A673 (cell line): ENCODE results near the gene MBD3L2. TPM values are rescaled to one million over a fixed set of nuclear protein-coding genes. Genes with fewer than 3 reads are reported as not detected.

ENCODE experiments used
- BruUV-seq: library from RNA; stranded (reverse); fragments of 400-500 nt; replicated peaks from 2 replicates; lab custom pipeline; 2021; lab: Mats Ljungman, UMichigan
- CTCF ChIA-PET: fragments of 300-600 bp; sonication (Branson Sonifier 250); formaldehyde crosslinking; loops from one replicate; lab custom pipeline; 2022; ENCODE audit warnings: antibody characterized with exemption; lab: Charles Lee
- POLR2A ChIA-PET: fragments of 300-600 bp; sonication (Branson Sonifier 250); formaldehyde crosslinking; loops from one replicate; lab custom pipeline; 2022; ENCODE audit warnings: antibody characterized with exemption; ENCODE audit not compliant: low non-redundant PET; lab: Charles Lee
- DNase-seq: peaks from one replicate; pipeline ENCODE4 v3.0.0-alpha.2; 2015; ENCODE audit warnings: low spot score
- H3K27ac ChIP-seq: fragments of 200-600 bp; sonication (generic); 2 replicates; pipeline ENCODE4 v1.5.1; 2016; ENCODE audit warnings: mixed run types, low read depth, mild to moderate bottlenecking, mixed read lengths, antibody characterized with exemption, low read length; ENCODE audit not compliant: poor library complexity, severe bottlenecking
- H3K27me3 ChIP-seq: fragments of 200-600 bp; sonication (generic); replicated peaks from 2 replicates; pipeline ENCODE4 v1.6.1; 2017; ENCODE audit warnings: mixed run types, low read depth, mild to moderate bottlenecking, mixed read lengths, antibody characterized with exemption, low read length; ENCODE audit not compliant: insufficient read depth, poor library complexity
- H3K36me3 ChIP-seq: fragments of 200-600 bp; sonication (generic); 2 replicates; pipeline ENCODE4 v1.6.1; 2016; ENCODE audit warnings: mixed run types, mild to moderate bottlenecking, mixed read lengths, antibody characterized with exemption, low read length; ENCODE audit not compliant: insufficient read depth, poor library complexity, severe bottlenecking
- H3K4me1 ChIP-seq: fragments of 200-600 bp; sonication (generic); 2 replicates; pipeline ENCODE4 v1.6.1; 2017; ENCODE audit warnings: mixed run types, mild to moderate bottlenecking, mixed read lengths, antibody characterized with exemption, low read length; ENCODE audit not compliant: insufficient read depth, poor library complexity, severe bottlenecking
- H3K4me3 ChIP-seq: fragments of 200-600 bp; sonication (generic); 2 replicates; pipeline ENCODE4 v1.5.1; 2016; ENCODE audit warnings: low read depth, mixed run types, mild to moderate bottlenecking, mixed read lengths, low read length; ENCODE audit not compliant: poor library complexity, severe bottlenecking
- H3K9me3 ChIP-seq: fragments of 200-600 bp; sonication (generic); 2 replicates; pipeline ENCODE4 v1.6.1; 2016; ENCODE audit warnings: mixed run types, low read depth, mild to moderate bottlenecking, mixed read lengths, antibody characterized with exemption, low read length; ENCODE audit not compliant: poor library complexity, severe bottlenecking
- EZH2 ChIP-seq: fragments of 200-600 bp; sonication (generic); IDR thresholded peaks from 2 replicates; pipeline ENCODE4 v1.6.1; 2017; ENCODE audit warnings: borderline replicate concordance, low read depth, mild to moderate bottlenecking, mixed read lengths, antibody characterized with exemption, low read length; ENCODE audit not compliant: poor library complexity, severe bottlenecking
- intact Hi-C: fragments of 100-400 bp; cut with micrococcal nuclease; formaldehyde crosslinking; loops from one replicate; pipeline ENCODE4 v1.10.0; 2022; ENCODE audit not compliant: unreplicated experiment
- total RNA-seq: library from RNA; stranded (reverse); gene quantifications from 2 replicates; pipeline ENCODE4 v1.2.3, GENCODE V29; 2021
- TF ChIP-seq, protein P1 (sequence below): fragments of 300-800, 200-600 bp; sonication (generic); conservative IDR thresholded peaks from 2 replicates; pipeline ENCODE4 v1.5.1; 2017; ENCODE audit warnings: low read depth, mild to moderate bottlenecking, antibody characterized with exemption, low read length, moderate library complexity, mixed read lengths

Gene MBD3L2
- total RNA-seq, 1 experiment from 2014 or later: not detected

DNA sequence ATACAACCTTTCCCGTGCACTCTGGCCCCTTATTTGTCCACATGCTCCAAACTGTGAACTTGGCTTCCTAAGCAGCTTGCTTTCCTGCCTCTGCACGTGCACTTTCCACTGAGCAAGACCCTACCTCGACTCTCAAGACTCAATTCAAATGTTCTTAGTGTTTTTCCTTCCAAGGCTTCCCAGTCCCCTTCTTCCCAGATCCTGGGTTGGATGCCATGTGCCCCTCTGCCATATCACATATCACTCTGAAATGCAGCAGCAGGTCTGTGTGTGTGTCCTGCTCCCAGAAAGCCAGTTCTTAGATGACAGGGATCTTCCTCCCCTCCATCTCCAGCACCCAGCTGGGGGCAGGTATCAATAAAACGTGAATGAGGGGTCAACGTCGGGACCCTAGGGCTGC, 23.4 kb downstream of the MBD3L2 start:
- H3K4me3 ChIP-seq: no peak overlapping the region
- ChIA-PET CTCF (no interaction called here), POLR2A (no interaction called here)
- peaks cover 58% of the 10 kb centered on the region for H3K36me3 ChIP-seq
- no peak overlapping the region for H3K27ac ChIP-seq
- no TSS peak for BruUV-seq
- TF ChIP-seq, protein P1, sequence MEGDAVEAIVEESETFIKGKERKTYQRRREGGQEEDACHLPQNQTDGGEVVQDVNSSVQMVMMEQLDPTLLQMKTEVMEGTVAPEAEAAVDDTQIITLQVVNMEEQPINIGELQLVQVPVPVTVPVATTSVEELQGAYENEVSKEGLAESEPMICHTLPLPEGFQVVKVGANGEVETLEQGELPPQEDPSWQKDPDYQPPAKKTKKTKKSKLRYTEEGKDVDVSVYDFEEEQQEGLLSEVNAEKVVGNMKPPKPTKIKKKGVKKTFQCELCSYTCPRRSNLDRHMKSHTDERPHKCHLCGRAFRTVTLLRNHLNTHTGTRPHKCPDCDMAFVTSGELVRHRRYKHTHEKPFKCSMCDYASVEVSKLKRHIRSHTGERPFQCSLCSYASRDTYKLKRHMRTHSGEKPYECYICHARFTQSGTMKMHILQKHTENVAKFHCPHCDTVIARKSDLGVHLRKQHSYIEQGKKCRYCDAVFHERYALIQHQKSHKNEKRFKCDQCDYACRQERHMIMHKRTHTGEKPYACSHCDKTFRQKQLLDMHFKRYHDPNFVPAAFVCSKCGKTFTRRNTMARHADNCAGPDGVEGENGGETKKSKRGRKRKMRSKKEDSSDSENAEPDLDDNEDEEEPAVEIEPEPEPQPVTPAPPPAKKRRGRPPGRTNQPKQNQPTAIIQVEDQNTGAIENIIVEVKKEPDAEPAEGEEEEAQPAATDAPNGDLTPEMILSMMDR: no peak
- no peak for TF ChIP-seq EZH2
- no peaks in the 10 kb centered on the region for H3K4me1 ChIP-seq
- H3K27me3 ChIP-seq: no peaks in the 10 kb centered on the region
- H3K9me3 ChIP-seq: peaks cover 9% of the 10 kb centered on the region
- intact Hi-C loops: no loop called here
- DNase-seq: no peak

DNA sequence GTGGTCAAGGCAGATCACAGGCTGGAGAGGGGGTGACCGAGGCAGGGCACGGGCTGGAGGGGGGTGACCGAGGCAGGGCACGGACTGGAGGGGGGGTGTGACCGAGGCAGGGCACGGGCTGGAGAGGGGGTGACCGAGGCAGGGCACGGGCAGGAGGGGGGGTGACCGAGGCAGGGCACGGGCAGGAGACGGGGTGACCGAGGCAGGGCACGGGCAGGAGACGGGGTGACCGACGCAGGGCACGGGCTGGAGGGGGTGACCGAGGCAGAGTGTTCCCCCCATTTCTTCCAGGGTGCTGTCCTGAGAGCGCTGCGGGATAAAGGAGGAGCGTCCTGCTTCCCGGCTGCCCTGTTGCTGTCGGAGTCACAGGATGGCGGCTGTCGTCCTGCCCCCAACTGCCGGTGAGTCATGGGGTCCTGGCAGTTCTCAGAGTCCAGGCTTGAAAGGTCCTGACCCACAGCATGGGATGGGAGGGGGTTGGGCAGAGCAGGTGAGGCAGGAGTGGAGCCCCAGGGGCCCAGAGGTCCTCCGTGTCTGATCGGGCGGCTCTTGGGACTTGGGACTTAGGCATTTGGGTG, 25.7 kb downstream of the MBD3L2 start:
- no peak overlapping the region for H3K27ac ChIP-seq
- peaks cover 29% of the 10 kb centered on the region for H3K9me3 ChIP-seq
- H3K27me3 ChIP-seq: no peaks in the 10 kb centered on the region
- BruUV-seq: no TSS peak
- no peaks in the 10 kb centered on the region for H3K4me1 ChIP-seq
- peaks cover 80% of the 10 kb centered on the region for H3K36me3 ChIP-seq
- TF ChIP-seq, protein P1: no peak
- no peak for TF ChIP-seq EZH2
- ChIA-PET POLR2A (no interaction called here), CTCF (no interaction called here)
- intact Hi-C loops: no loop called here
- no peak for DNase-seq
- no peak overlapping the region for H3K4me3 ChIP-seq

DNA sequence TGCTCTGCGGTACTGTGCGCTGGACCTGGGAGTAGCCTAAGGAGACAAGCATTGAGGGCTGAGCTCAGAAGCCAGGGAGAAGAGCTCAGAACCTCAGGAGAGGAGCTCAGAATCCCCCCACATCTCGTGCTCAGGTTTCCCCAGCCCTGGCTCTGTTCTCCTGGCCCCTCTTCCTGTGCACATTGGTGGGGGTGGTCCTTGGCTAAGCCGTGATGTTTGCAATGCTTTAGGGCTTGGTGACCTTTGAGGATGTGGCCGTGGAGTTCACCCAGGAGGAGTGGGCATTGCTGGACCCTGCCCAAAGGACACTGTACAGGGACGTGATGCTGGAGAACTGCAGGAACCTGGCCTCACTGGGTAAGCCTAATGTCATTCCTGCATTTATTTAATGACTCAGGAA, 27.0 kb downstream of the MBD3L2 start:
- Histone ChIP-seq H3K4me1 (no peaks in the 10 kb centered on the region), H3K36me3 (peaks cover 89% of the 10 kb centered on the region), H3K27ac (no peak overlapping the region), H3K4me3 (no peak overlapping the region), H3K27me3 (no peaks in the 10 kb centered on the region), H3K9me3 (peaks cover 42% of the 10 kb centered on the region)
- intact Hi-C loops: no loop called here
- no TSS peak for BruUV-seq
- ChIA-PET CTCF (no interaction called here), POLR2A (interaction anchor here (0.6 kb wide), 2 partner anchors 11 to 249 kb away, joined by 3 read pairs; no protein-coding TSS in a partner anchor)
- no peak for DNase-seq
- no peak for TF ChIP-seq EZH2
- TF ChIP-seq, protein P1: no peak
